DMS53 (cell line): ENCODE measurements around the gene ABL2.

Experiments used
- DNase-seq: peaks from one replicate; lab custom pipeline; 2025; lab: John Stamatoyannopoulos, UW

Gene ABL2

DNA sequence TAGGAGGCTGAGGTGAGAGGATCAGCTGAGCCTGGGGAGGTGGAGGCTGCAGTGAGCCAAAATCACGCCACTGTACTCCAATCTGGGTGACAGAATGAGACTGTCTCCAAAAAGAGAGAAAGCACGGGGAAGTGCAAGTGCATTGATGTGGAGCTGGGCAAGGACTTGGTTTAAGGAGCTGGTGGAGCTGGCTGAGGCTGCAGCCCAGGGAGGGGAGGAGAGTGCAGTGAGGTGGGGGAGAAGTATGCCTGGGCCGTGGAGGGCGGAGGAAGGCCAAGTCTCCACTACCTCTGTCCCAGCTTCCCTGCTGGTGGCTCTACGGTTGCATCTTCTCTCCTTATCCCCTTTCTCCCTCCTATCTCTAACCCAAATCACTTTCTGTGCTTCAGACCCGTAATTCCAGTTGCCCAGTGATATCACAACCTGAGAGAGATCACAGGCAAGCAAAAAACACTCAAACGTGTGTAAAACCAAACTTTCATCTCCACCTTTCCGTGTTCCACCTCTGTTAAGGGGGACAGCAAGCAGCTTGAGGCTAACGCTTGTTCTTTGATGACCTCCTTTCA lies 136.5 kb downstream of the ABL2 start:
- DNase-seq: no peak

DNA sequence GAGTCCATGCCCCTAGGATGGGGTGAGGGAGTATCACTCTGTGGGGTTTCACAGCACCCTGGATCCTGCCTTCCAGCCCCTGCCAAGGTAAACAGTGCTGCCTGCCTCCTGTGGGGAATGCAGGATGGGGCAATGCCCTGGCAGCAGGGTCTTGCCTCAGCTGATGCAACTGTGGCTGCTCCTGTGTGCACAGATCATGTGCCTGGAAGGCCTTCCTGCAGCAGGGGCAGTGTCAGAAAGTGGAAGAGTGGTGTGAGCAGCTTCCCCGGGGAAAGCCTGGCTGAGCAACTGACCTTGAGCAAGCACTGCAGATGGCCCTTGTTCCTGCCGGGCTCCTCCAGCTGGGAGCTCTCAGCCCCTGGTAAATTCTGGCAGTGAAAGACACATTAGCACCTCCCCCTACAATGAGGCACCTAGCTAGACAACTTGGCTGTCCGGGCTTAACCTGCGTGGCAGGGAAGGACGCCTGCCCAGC lies 137.7 kb downstream of the ABL2 start:
- DNase-seq: no peak

DNA sequence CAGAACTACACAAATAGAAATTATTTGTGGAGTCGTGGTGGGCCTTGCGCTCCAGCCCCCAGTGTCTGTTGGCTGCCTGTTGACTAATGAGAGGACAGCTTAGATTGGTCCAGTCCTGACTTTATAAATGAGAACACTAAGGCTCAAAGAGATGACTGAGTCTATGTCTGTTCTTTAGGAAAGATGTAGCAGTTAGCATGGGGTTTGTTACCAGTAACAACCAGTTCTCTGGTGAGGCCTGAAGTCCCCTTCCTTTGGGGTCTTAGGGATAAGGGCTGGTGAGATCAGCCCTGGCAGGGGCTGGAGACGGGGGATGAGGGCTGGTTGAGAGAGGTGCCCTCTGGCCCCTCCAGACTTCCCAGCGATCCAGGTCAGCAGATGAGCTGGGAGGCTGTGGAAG lies 138.6 kb downstream of the ABL2 start:
- no peak for DNase-seq

DNA sequence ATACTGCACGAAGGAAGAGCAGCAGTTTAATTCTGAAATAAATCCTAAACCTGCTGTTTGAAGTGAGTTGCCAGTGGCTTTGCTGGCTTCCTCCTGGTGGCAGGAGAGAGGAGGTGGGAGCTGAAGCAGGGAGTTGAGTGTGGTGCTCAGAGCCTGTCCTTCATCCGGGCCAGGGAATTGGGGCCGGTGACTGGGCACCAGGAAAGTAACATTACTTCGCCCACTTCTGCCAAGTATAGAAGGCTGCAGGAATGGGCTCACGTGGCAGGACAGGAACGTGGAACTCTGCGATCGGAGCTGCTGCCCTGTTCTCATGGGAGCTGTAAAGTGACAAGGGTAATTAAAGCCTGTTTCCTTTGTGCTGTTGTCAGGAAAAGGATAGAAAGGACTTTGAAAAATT lies 139.0 kb downstream of the ABL2 start:
- no peak for DNase-seq

GRCh38 chr1:179089827-179090482 lies 139.5 kb downstream of the ABL2 start:
- DNase-seq: no peak

DNA sequence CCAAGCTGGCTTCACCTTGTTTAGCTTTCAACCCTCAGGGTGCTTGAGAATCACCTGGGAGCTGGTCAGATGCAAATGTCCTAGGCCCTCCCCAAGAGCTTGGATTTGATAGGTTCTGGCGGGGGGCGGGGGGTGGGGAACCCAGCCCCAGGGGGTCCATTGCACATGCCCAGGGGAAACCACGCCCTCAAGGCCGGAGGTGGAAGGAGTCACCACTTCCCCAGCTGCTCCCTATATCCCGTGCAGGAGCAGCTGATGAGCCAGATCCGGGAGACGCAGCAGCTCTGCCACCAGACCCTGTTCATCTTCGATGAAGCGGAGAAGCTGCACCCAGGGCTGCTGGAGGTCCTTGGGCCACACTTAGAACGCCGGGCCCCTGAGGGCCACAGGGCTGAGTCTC lies 141.8 kb downstream of the ABL2 start:
- DNase-seq: no peak

DNA sequence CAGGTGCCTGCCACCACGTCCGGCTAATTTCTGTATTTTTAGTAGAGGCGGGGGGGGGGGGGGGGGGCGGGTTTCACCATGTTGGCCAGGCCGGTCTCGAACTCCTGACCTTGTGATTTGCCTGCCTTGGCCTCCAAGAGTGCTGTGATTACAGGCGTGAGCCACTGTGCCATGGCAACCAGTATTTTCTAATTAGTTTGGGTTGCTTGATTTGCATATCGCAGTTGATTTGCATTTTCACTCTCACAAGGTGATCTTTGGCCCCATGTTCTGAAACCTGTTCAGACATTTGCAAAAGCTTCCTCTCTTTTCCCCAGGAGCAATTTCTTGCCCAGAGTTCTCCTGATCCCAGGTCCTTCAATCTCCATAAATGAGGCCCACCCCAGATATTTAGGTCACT lies 145.9 kb downstream of the ABL2 start:
- DNase-seq: no peak

DNA sequence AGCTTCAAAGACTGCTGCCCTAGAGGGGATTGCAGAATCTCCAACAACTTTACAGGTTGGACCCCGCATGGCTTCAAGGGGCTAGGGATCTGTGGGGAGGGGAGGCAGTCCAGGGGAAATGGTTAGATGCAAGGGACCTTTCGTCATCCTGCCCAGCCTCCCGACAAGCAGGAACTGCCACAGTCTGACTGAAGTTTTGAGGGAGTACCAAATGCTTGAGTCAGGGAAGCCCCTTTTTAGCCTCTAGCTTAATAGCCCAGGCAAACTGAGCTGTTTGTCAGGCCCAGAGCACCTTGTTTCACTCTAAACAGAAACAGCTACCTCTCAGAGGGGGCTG lies 146.5 kb downstream of the ABL2 start:
- DNase-seq: peak; percentile 56

GRCh38 chr1:179082333-179082998 lies 147.0 kb downstream of the ABL2 start:
- DNase-seq: peak; percentile 71

GRCh38 chr1:179081687-179082332 lies 147.7 kb downstream of the ABL2 start, which contains the start of gene TOR3A:
Gene TOR3A, plus strand, starts transcription at chr1:179082070. Its CDS starts 59 bp downstream, at chr1:179082129.
- peak; percentile 96 for DNase-seq

- peak; percentile 54 for DNase-seq
Measured at GRCh38 chr1:179080866-179081686, 148.4 kb downstream of the ABL2 start.

GRCh38 chr1:179079113-179079761 lies 150.2 kb downstream of the ABL2 start:
- peak; percentile 89 for DNase-seq

GRCh38 chr1:179077396-179077795 lies 152.1 kb downstream of the ABL2 start:
- DNase-seq: no peak

DNA sequence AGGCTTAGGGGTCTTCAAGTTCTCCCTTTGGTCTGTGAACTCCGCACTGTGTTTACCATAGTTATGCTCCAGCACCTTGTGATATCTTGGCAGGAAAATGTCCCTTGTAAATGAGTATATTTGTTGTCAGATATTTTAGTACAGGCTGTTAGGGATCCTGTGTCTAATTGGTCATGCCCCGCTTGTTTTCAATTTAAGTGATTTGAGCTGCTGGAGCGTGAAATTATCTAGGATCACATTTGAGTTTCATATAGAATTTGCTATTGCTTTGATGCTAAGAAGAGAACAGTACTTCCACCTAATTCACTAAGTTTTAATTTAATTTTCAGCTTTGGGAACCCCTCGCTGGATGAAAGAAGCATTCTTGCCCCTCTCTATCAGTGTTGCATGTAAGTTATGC lies 163.0 kb downstream of the ABL2 start:
- DNase-seq: no peak

DNA sequence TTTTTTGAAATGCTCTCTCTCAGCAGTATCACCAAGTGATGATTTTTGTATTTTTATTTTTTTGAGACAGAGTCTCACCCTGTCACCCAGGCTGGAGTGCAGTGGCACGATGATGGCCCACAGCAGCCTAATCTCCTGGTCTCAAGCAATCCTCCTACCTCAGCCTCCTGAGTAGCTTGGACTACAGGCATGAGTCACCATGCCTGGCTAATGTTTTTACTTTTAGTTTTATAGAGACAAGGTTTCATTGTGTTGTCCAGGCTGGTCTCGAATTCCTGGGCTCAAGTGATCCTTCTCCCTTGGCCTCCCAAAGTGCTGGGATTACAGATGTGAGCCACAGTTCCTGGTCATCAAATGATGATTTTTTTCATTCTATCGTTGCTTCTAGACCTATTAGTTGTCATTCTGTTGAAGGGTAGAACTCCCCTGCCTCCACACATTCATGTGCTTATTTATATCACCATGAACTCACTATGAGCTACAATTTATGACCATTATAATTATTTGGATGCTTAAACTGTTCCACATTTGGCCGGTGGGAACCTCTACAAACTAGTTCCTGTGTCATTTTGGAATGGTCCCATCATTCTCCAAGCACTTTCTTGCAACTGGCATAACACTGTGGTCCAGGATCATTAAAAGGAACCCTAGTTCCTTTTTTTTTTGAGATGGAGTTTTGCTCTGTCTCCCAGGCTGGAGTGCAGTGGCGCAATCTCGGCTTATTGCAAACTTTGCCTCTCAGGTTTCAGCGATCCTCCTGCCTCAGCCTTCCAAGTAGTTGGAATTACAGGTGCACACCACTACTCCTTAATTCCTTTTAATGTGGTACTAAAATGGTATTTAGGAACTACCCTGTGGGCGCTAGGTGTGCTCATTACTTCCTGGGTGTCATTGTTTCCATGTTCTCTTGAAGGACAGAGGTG lies 167.9 kb downstream of the ABL2 start:
- DNase-seq: no peak

DNA sequence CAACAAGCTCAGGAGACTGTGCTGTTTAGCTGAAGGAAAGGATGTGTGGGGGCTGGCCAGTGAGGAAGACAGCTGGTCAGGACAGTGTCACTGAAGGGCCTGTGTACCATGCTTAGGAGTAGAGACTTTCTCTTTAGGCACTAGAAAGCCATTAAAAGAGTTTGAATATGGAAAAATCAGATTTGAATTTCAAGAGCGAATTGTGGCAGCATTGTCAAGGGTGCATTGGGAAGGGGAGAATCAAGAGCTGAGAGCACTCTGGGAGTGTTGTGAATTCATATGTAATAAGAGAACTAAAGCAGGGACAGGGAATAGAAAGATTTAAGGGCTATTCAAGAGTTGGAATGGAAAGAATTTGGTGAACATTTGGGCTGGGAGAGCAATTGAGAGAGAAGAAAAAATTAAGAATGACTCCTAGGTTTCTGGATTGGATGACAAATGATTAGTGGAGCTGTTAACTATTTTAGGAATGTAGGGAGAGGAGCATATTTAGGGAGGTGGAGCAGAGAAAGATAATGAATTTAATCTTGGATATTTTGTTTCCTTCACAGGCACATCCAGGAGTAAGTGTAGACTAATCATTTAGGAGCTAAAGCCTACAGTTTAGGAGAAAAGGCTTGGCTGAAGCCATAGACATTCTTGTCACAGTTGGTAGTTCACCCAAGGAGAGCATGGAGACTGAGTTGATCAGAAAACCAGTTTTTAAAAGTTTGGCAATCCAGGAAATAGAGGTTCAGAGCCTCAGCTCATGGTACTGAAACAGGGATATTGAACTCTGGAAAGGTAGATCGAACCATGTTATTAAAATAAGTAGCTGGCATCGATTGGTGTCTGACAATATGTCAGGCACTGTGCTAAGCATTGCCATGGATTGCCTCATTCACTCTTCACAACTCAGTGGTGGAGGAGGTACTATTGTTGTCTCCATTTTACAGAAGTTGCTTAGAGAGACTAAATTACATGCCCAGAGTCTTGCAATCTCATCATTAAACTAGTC lies 170.7 kb downstream of the ABL2 start:
- no peak for DNase-seq

DNA sequence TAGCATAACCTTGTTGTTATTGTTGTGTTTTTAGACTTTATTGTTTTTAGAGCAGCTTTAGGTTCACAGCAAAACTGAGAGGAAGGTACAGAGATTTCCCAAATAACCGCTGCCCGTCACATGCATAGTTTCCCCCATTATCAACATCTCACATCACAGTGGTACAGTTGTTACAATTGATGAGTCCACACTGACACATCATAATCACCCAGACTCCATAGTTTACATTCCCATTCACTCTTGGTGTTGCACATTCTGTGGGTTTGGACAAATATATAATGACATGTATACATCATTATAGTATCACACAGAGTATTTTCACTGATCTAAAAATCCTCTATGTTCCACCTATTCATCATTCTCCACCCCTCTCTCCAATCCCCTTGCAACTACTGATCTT lies 173.5 kb downstream of the ABL2 start:
- no peak for DNase-seq

GRCh38 chr1:179053486-179053885 lies 176.0 kb downstream of the ABL2 start:
- DNase-seq: no peak

DNA sequence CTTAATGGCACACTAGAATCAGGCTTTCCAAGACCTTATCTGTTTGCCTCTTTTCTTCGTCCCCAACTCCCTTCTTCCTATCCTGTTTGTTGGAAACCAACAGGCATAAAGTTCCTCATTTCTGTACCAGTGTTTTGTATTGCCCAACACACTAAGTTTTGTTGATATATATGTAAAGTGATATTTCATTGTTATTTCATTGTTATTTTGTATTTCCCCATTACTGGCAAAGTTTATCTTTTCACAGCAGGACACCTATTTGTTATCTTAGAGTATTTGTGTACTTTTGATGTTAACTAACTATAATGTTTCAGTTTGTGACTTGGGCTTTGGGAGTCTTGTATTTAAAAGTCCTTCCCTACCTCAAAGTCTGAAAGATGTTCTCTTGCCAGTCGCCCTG lies 176.7 kb downstream of the ABL2 start:
- DNase-seq: no peak
